NCI-H2227 treated with DMSO at 0.1 percent for 48 hours (cell line): Measurements from ENCODE around the gene DIAPH1.
A peak's percentile ranks its signal among the peaks of the same experiment; 100 is the strongest.

Experiments used
- DNase-seq: peaks from one replicate; lab custom pipeline; 2025; lab: John Stamatoyannopoulos, UW

The DIAPH1 gene

DNA sequence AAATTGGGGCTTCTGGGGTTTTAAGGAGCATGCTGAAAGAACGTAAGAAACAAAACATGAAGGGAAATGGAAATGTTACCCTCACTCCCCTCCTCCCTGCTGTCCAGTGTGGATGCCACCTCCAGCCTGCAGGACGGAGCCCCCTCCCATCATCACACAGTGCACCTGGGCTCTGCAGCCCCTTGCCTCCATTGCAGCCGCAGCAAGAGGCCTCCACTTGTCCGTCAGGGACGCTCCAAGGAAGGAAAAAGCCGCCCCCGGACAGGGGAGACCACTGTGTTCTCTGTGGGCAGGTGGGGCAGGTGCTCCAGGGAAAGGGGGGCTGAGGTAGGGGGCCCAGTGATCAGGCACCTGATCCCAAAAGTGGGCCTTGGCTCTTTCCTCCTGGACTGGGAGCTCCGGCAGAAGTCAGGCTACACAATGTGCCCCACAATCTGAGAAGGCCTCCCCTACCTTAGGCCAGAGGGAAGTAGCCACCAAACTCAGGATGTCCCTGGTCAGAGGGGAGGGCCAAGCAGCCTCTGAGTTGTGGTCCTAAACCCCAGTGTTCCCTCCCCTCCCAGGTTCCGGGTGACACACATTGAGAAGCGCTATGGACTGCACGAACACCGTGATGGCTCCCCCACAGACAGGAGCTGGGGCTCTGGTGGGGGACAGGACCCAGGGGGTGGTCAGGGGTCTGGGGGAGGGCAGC, 20.7 kb upstream of the DIAPH1 start:
- no peak for DNase-seq

DNA sequence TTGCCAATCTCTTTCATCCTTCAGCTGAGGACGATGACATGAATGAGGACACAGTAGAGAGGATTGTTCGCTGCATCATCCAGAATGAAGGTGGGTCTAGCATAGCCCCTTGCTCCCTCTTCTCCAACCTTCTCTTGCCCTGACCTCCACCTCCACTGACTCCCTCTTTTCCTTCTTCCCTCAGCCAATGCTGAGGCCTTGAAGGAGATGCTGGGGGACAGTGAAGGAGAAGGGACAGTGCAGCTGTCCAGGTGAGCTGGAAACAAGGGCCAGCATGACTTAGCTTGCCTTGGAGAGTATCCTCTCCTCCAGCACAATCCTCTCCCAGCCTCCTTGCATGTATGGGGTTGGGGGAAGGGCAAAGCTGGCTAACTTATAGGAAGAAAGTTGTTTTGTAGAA, 20.0 kb upstream of the DIAPH1 start:
- DNase-seq = no peak

DNA sequence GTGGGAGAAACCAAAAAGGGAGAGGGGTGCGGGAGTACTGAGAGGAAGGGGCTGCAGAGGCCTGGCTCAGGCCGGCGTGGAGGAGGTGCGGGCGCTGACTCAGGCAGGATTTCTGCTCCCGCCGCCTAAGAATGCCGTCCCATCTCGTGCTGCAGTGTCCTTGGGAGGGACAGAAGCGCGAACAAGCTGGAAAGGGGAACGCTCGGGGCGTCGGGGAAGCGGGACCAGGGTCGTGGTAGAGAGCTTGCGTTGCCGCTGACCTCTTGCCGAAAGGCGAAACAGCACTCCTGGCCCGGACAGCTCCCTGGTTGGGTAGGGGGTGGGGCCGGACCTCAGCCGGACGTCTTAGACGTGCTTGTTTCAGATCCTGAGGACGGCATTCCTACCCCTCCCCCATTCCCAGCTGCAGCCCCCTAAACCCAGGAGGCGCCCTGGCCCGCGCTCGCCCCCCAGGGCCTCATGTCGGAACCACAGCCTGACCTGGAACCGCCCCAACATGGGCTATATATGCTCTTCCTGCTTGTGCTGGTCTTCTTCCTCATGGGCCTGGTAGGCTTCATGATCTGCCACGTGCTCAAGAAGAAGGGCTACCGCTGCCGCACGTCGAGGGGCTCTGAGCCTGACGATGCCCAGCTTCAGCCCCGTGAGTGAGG, 19.1 kb upstream of the DIAPH1 start:
- DNase-seq = peak; percentile 7

DNA sequence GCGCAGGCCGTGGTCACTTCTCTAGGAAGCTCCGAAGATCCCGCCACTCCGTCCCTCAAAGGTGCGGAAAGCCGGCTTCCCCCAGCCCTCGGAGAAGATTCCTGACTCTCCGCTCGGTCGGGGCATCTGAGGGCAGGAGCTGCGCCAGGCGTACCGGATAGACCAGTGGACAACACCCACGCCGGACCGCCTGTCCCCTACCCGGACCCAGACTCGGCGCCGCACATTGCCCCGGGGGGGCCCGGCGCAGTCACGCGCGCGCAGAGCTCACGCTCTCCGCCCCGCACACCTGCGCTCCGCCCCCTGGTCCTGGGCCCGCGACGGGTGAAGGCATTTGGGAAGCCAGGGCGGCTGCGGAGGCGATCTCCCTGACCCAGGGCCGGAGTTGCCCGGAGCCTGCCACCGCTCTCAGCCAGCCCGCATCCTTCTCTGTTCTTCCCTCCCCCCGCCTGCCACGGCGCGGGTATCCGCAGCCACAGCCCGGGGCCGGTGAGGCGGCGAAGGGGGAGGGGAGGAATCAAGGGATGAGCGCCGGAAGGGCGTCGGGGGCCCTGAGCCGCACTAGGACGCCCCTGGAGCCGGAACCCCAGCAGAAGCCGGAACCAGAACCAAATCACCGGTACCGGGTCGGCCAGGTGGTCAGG, 18.4 kb upstream of the DIAPH1 start:
- no peak for DNase-seq

DNA sequence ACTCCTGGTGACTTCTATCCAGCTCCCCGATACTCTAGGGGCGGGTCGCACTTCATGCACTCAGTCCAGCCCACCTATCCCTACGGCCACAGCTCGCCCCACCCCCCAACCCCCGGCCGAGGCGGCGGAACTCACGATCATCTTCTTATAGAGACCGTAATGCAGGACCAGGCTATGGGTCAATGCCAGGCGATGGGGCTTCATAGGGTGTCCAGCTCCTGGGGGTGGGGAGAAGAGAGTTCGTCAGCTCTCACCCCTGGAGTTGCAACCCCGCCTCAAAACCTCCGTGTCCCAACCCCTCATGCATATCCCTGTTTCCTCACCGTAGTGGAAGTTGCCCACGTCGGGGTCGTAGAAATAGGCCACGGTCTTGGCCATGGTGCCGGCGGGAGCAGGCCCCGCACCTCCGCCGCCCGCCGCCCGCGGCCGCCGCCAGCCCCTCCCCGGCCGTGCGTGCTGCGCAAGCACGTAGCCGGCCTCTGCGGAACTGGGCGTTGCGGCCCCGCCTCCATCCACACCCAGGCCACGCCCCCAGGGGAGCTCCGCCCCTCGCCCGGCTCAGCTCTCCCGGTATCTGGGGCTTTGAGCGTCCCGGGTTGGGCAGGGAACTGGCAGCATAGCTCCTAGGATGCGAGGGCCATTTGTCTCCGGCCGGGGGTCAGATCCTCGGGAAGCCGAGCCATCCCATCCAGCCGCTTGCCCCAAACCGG, 17.8 kb upstream of the DIAPH1 start, which contains the start of the genes HDAC3 and RELL2:
Gene HDAC3 (minus strand): TSS at position 437 of the 710 bp plus-strand sequence. CDS start 59 bp downstream, at position 378.
Gene RELL2 (plus strand): TSS at position 585 of the 710 bp plus-strand sequence. CDS start 1,229 bp downstream, outside the sequence.
- DNase-seq = peak; percentile 68

DNA sequence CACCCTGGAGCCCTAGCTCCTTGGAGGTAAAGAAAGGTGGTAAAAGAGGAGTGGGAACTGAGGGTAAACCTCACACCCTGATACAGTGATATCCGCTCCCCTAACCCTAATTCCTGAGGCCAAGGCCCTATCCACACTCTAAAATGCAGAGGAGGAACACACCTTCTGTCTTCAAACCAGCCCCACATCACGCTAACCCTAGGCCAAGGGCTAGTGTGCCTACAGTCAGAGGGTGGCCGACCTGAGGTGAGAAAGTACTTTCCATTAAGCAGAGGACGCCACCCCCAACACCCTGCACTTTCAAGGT, 17.3 kb upstream of the DIAPH1 start:
- DNase-seq = no peak

DNA sequence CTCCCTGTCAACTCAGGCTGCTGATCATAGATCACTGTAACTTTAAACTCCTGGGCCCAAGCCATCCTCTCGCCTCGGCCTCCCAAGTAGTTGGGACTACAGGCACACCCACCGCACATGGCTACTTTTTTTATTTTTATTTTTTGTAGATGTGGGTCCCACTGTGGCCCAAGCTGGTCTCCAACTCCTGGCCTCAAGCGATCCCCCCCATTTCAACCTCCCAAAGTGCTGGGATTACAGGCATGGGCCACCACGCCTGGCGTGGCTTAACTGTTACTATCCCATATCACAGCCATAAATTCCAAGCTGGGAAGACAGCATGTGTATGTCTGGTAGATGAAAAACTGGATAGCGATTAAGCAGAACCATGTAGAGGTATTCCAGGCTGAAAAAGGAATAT, 16.8 kb upstream of the DIAPH1 start:
- DNase-seq = no peak

DNA sequence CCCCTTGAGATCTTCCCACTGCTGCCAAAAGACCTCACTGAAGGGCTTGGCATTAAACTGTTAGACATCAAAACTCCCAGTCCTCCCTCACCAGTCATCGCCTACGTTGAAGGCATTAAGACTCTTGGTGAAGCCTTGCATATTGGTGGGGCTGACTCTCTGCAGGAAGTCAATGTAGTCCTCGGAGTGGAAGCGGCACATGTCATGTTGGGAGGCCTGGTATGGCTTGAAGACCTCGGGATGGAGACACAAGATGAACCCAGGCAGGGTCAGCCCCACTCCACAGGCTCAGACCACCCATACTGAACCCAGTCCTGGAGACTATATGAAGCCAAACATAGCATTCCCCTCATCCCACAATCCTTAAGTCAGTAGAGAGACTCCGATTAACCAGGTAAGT, 15.9 kb upstream of the DIAPH1 start:
- DNase-seq = no peak

DNA sequence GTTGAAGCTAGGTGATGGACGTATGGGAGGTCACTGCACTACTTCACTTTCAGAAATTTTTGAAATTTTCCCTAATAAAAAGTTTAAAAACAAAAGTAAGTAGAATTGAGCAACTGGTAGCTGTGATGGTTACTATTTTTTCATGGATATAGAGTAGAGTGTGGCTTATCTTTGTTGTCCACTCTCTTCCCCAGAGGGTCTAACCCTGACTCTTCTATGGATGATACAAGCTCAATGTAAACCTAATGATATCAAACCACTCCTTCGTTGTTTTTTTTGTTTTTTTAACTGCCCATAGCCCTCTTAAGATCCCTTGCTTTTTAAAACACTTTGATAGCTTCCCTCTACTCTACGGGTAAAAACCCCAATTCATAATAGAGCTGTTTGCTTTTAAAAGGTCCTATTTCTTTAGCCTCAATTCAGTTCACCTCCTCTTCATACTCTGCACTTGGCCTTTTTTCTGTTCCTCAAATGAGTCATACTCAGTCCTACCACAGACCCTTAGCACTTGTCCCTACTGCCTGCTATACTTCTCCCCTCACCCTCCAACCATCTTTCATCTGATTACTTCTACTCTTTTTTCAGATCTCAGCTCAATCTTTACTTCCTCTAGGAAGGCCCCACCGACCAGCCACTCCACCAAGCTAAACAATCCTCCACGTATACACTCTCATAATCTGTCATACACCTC, 15.2 kb upstream of the DIAPH1 start:
- no peak for DNase-seq

DNA sequence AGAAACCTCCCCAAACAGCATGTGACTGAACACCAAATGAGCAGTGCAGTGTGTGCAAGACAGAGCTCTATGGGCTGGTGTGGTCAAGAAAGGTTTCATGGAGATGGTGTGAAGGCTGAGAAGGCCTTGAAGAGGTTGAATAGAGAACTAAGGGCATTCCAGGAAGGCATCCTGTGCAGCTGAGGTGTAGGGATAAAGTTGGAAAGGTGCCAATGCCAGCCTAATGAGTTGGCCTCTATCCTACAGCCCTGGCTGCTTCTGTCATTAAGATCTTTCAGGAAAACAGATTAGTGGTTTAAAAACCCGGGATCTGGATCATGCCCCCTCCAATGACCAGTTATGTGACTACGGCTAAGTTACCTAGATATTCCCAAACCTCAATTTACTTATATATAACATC, 13.8 kb upstream of the DIAPH1 start:
- DNase-seq = no peak

DNA sequence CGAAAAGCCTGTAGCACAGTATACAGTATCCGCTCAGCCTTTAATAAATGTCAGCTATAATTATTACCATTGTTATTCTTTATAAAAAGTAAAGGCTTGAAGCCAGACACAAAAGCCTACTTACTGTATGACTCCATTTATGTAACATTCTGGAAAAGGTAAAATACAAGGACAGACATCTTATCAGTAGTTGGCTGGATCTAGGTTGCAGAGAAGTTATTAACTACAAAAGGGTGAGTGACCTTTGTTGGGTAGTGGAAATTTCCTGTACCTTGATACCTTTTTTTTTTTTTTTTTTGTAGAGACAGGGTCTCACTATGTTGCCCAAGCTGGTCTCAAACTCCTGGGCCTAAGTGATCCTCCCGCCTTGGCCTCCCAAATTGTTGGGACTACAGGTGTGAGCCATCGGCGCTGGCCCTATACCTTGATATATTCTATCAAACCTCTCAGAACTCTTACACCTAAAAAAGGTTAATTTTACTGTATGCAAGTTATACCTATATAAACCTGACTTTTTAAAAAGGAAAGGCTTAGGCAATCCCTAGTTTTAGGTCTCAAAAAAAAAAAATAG, 11.9 kb upstream of the DIAPH1 start:
- no peak for DNase-seq

DNA sequence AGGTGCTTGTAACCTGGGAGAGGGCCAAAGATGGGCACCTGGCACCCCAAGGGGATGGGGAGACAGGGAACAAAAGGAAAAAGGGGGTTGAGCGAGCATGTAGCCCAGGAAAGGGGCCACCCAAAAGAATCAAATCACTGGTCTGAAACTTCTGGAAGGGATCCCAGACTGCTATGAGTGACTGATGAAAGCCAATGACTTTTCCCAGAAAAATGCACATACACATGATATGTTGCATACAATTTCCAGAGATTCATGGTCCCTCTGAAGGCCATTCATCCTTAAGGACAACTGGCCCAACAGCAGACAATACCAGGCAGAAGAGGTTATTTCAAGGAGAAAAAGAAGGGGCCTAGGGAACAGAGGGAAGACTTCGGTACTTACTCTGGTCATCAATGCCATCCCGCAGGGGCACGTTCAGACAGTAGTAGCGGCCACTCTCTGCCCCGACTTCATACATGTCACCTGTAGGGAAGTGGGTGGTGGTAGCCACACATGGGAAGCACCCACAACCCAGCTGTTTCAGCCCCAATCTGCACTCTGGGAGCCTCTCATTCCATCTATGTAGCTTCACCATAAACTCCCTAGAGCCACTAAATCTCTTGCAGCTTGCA, 9.5 kb upstream of the DIAPH1 start:
- DNase-seq = no peak

DNA sequence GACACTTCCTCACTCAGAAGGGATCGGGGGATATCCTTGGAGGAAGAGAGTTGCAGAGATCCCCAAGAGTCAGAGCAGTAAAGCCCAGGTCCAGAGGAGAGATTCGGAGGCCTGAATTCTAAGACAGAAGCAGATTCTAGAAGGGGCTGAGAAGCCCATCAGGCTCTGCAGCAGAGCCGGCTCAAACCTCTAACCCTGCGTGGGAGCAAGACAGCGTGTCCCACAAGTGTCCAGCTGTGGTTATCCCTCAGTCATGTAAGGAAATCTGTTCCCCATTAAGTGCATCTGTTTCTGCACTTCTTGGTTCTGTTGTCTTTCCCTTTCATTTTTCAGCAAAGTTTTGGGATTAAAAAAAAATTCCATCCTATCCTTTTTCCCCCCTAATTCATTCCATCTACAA, 4.8 kb upstream of the DIAPH1 start:
- DNase-seq = no peak

DNA sequence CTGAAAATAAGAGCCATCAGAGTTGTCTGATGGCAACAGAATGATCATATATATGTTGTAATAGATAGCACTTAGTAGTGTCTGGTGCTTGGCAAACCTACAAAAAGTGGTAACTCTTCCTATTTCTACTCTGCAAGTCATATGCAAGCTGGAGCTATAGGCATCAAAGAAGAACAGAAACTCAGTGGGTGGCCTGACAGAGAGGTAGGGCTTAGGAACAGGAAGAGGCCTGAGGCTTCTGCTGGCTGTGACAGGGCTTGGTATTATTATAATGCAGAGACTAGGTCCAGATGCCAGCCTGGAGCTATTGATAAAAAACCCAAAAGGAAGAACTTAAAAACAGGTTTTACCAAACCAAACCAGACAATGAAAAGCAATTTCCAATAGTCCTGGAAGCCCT, 4.4 kb upstream of the DIAPH1 start:
- DNase-seq = no peak

DNA sequence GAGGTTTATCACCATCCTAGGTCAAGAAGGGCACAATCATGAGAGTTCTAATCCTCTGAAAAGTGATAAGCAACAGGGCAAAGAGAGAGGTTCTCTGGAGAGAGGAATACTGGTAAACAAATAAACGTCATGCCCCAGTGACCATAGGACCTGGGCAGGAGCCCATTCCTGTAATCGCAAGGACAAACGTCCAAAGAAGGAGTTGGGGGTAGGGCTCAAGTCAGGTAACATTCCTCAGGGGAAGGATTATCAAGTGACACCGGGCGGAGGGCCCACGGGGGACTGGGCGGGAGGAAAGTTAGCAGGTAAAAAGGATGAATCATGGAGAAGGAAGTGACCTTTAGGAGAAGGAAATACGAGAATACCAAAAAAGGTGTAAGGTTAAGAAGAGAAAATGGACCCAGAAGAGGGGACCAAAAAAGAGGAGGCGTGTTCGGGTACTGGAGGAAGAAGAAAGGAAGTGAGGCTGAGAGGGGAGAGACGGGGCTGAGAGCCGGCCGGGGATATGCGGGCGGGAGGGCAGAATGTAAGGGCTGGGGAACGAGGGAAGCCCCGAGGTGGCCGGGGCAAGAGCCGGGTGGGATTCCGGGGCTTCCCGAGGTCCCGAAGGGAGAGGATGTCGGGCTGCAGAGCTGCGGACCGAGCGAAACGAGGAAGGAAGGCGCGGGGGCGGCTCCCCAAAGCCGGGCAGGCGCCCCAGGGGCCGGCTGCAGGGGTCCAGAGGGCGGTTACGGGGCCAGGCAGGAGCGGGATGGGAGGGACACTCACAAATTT, 583 bp downstream of the DIAPH1 start:
- DNase-seq = peak; percentile 10

DNA sequence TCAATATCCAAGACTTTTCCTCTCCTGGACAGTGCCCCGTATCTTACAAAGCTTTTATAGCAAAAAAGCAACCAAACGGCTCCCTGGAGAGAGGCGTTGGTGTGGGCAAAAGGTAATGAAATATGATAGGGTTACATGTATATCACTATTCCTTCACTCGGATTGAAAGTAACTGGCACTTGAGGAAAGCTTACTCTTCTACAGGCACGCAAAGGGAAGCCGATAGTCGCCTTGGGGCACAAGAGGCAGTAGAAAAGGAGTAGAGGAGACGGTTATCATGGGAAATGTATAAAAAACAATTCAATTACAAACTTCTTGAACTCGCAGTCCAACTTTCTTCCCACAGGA, 1.1 kb downstream of the DIAPH1 start:
- DNase-seq = no peak

DNA sequence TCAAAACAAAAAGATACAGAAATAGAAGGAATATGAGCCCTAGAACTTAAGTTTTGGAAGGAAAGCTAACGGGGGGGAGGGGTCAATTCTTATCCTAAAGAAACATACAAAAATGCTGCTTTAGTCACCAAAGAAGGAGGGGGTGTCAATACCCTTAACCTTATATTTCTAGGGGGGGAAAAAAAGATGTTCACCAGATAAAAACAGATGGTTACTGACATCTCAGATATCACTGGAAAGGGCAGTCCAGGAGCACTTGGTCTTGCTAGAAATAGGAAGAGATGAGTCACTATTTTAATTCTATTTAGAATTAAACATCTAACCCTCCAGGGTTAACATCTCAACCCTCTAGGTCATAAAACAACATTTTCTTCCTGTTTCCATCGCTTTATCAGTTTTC, 1.7 kb downstream of the DIAPH1 start:
- no peak for DNase-seq

DNA sequence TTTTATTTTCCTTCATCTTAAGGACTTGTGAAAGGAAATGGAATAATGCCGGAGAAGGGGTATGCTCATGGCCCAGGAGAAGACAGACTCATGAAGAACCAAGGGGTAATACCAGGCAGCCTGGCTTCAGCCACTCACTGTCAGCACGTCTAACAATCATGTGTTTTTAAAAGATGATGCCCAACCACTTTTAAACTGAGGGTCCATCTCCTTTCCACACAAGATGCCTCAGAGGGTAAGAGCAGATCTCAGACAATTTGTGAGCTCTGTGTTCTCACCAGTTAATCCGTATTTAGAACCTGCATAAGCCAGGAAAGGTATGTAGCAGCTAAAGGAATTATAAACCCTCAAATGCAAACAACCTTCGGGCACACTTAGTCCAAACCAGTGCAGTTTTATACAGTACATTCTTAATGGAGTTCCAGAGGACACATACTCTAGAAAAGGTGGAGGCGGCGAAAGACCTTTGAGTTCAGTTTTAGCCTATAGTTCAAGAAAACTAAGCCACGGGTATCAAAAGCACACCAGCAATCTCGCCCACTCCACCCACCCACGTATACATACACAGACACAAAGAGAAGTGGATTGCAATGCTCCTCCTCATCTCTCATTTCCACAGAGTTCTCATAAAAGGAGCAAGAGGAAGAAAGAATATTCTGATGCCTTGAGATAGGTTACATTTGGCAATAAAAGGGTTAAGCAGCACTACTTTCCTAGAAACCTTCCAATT, 2.6 kb downstream of the DIAPH1 start:
- no peak for DNase-seq

DNA sequence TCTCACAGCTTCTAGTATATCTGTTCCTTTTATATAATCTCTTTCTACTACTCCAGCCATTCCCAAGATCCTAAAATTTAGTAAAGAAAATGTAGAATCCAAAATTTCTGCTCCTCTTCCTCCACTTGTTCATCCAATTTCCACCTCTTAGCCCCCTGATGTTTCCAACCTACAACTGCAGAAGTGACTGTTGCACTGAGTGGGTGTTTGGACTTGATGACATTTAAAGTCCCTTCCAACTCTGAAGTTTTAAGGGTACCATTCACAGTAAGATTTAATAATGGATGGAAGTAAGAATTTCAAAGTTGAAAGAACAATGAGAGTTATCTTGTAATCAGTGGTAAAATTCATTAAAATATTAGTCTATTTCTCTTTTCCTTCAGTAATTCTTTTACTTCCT, 5.5 kb downstream of the DIAPH1 start:
- no peak for DNase-seq

DNA sequence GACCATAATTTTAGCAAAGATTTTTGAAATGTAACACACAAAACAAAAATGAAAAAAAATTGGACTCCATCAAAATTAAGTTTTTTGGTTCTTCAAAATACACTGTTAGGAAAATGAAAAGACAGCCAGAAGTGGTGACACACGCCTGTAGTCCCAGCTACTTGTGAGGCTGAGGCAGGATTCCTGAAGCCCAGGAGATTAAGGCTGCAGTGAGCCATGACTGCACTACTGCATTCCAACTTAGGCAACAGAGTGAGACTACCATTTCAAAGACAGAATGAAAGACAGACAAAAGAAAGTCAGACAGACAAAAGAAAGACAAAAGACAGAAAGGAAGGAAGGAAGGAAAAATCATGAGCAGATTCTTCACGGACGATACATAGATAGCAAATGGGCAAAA, 7.5 kb downstream of the DIAPH1 start:
- no peak for DNase-seq
